Stimulated activated CD8-positive, alpha-beta memory T cell treated with anti-CD3 and anti-CD28 coated beads, Interleukin-4, amount 100 ng/mL, for 1 hour (primary cell): ENCODE measurements around the gene LAMA3.

ENCODE experiments used
- DNase-seq, 2 donors: peaks; one replicate each; pipeline ENCODE4 v3.0.0-alpha.2; 2020; ENCODE audit warnings: low read depth in 2 of 2, low spot score in 1 of 2

The LAMA3 gene

DNA sequence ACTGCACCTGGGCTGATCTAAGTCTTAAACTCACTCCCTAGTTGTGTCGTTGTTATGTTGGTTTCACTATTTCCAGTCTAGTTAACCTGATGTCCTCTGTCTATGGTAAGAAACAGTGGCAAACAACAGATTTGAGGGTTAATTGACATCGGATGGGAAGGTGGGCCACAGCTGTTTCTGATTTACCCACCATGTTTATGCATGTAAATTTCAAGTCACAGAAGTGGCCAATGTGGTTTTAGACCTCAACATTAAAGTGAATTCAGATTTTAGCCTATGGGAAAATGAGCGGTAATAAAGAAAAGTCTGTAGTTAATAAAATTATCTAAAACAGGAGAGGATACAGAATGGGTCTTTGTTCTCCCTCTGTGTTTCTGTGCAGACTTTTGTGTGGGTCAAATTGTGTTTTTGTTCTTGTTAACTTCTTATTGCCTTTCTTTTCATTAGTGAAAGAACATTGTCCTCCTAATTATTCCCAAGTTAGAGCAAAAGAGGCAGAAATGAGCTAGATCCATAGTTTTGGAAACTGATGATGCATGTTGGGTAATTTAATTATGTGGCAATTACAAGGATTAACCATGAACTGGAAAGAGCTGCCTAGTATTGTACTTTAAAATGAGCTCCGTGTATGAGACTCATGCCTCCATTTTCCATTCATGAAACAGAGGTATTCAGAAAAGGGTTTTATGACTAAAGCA, 83.2 kb downstream of the LAMA3 start:
- DNase-seq: no peak

DNA sequence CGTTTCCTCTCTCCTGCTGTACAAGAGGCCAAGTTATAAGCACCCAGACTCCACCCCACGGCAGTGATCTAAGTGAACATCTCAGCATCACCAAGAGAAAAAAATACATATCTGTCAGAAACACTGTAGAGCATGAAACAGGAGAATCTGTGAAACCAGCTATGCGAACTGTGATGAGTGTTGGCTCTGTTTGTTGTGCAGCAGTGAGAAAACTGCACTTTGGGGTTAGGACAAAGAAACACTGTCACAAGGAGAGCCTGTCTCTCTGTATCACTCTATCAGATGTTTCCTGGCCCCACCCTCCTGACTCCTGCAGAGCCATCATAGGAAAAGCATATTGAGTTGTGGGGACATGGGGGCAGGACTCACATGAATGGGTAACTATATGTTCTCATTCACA, 87.1 kb downstream of the LAMA3 start:
- no peak for DNase-seq

DNA sequence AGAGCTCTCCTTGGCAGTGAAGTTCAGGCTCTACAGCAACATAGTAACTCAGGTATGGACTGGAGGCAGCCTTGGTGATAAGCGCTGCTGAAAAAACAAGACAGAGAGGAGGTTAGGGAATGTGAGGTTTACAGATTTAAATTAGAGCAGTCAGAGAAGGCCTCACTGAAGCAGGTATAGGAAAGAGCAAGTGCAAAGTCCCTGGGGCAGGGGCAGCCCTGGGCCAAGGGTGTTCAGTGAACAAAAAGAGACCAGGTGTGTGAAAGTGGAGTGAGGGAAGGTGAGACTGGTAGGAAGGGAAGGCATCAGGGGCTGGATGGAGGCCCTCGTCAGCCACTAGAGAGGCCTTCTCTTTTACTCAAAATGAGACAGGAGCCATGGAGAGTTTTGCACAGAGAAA, 89.6 kb downstream of the LAMA3 start:
- DNase-seq: no peak

GRCh38 chr18:23779696-23780303, 90.5 kb downstream of the LAMA3 start:
- DNase-seq: no peak

GRCh38 chr18:23784832-23785245, 95.6 kb downstream of the LAMA3 start:
- DNase-seq: no peak

DNA sequence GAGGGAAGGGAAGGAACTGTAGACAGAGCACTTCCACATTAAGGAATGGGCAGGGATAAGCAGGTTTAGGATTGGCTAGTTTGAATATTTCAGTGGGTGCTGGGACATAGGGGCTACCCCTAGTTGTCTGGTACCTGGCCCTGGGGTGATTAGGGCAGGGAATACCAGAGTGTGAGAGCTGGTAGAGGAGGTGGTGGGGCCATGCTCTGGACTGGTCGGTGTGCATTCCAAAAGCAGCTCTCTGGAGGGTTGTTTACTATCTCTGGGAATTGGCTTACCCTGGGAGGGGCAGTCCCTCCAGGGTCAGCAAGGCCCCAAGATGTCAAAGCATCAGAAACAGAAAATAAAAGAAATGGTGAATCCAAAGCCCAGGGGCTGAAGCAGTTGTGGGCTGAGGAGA, 103.8 kb downstream of the LAMA3 start:
- no peak for DNase-seq

GRCh38 chr18:23793985-23794867, 105.0 kb downstream of the LAMA3 start:
- DNase-seq: no peak

DNA sequence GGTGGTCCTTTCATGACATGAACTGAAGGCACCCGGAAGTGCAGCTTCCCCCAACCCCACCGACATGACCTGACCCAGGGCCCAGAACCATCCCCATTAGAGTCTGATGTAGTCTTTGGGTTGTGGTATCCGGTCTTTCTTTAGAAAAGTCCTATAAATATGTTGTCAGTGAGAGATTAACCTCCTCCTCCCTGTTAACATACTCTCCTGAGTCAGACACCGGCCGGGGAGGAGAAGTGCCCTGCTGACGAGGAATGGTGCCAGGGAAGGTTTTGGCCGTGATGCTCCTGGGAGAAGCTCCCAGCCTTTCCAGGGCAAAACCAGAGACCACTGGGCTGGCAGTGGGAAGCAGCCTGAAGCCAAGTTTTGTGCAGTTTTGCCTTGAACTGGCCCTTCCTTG, 109.0 kb downstream of the LAMA3 start:
- DNase-seq: no peak

- no peak for DNase-seq
These were observed 109.6 kb downstream of the LAMA3 start for GRCh38 chr18:23798824-23799223.

- DNase-seq: no peak
These were observed 110.3 kb downstream of the LAMA3 start for GRCh38 chr18:23799540-23799939.

DNA sequence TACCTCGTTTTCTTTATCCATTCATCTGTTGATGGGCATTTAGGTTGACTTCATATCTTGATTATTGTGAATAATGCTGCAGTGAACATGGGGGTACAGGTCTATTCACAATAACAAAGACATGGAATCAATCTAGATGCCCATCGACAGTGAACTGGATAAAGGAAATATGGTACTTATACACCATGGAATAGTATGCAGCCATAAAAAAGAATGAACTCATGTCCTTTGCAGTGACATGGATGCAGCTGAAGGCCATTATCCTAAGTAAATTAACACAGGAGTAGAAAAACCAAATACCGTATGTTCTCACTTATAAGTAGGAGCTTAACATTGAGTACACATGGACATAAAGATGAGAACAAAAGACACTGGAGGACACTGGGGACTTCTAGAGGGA, 111.6 kb downstream of the LAMA3 start:
- DNase-seq: no peak

DNA sequence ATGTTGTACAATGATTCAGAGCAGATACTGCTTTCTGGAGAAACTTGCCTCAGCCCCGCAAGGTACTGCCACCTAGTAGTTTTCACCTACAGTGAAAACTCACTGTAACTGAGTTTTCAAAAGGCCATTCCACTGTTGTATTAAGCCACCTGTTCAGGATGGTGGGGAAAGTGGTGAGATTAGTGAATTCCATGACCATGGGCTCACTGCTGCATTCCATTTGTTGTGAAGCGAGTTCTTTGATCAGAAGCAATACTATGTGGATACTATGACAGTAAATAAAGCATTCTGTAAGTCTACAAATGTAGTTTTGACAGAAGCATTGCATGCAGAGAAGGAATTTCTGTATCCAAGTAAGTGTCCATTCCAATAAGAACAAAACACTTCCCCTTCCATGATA, 113.6 kb downstream of the LAMA3 start:
- no peak for DNase-seq

- DNase-seq: no peak
These were observed 114.5 kb downstream of the LAMA3 start for GRCh38 chr18:23803755-23804154.

- no peak for DNase-seq
These were observed 116.6 kb downstream of the LAMA3 start for GRCh38 chr18:23805898-23806297.

GRCh38 chr18:23809415-23809814, 120.2 kb downstream of the LAMA3 start:
- no peak for DNase-seq

GRCh38 chr18:23810396-23810795, 121.1 kb downstream of the LAMA3 start:
- DNase-seq: peak in 1 of 2 donors; percentile 3

- no peak for DNase-seq
These were observed 121.9 kb downstream of the LAMA3 start for GRCh38 chr18:23811176-23811575.

DNA sequence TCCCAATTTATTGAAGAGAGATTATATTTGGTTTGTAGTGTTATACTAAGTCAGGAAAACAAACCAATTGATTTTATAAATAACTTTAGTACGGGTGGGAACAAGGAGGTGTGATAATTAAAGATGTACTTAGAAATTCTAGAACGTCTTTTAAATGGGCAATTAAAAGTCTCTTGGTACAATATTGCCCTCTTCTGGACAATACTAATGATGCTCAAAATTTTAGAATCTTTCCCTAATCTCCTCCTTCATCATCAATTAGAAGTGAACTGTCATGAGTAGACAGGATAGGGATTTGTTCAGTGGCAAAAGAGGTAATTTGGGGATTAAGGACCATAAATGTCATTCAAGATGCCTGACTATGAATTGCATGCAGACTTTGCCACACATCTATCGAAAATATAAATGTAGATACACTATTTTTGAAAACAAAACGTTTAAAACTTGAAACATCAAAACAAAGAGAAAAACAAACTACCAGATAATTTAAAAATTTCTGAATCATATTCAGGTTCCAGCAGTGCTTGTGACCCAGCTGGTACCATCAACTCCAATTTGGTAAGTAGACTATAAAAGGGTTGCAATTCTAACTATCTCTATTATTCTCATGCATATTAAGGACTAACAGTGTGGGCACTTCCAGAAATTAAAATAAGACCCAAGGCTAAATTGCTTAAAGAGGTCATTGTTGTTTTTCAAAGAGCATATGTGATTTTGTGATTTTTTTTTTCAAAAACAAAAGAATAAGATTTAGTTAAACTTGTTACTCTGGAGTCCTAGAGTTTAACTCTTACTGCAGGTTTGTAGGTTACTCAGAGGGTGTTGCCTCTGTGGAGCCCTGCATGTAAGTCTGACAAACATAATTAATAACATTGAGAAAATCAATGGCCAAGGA, 123.5 kb downstream of the LAMA3 start:
- no peak for DNase-seq

DNA sequence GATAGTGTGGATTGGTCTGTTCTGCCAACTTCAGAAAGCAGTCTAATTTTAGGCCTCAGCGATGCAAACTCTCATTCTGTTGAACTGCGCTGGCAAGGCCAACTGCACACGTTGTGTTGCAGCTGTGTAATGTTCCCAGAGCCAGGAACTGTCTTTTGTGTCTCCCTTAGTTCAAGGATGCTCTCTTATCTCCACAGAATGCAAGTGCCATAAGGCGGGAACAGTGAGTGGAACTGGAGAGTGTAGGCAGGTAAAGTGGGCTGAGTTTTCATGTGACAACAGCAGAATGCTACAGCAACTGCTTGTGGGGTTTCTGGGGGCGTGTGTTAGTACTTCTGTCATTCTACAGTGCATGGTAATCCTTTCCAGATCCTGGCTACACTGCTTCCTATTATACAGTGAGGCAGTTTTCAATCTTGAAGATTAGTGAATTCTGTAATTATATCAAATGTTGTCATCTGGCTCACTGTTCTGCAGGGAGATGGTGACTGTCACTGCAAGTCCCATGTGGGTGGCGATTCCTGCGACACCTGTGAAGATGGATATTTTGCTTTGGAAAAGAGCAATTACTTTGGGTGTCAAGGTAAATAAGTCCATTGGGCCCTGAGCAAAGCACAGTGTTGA, 125.8 kb downstream of the LAMA3 start:
- no peak for DNase-seq

GRCh38 chr18:23816021-23816420, 126.8 kb downstream of the LAMA3 start:
- no peak for DNase-seq

GRCh38 chr18:23816740-23817139, 127.5 kb downstream of the LAMA3 start:
- no peak for DNase-seq
